ENCODE data around the gene ARL3. TPM values are rescaled to one million over a fixed set of nuclear protein-coding genes. Genes with fewer than 3 reads are reported as not detected.
A peak's percentile ranks its signal among the peaks of the same experiment; 100 is the strongest.

The ARL3 gene
- total RNA-seq, 1 donor from 2014 or later = 2.5 TPM

DNA sequence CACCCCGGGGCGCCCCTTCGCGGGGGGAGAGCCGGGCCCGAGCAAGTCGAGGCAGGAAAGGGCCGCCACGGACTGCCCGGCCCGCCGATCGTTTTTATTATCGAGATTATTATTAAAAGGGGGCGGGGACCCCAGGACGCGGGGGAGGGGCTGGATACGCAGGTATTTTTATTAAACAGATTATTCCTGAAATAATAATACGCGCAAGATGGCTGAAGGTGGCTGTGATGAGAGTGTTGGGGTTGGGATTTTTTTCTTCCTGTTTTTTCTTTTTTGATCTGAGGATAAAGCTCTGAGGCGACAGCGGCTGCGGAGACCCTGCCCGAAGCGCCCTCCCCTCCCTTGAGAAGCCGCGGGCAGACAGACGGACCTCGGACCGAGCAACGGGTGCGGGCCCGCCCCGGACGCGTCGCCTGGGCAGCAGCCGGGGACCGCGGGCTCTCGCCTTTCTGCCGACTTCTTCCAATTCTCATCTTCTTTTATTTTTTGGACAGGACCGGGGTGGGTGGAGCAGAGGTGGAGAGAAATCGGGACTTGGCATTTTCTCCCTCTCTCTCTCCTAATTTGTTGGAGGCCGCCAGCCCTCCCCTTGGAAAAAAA is 71.4 kb downstream of the ARL3 start:
- peak; percentile 16 for ATAC-seq

DNA sequence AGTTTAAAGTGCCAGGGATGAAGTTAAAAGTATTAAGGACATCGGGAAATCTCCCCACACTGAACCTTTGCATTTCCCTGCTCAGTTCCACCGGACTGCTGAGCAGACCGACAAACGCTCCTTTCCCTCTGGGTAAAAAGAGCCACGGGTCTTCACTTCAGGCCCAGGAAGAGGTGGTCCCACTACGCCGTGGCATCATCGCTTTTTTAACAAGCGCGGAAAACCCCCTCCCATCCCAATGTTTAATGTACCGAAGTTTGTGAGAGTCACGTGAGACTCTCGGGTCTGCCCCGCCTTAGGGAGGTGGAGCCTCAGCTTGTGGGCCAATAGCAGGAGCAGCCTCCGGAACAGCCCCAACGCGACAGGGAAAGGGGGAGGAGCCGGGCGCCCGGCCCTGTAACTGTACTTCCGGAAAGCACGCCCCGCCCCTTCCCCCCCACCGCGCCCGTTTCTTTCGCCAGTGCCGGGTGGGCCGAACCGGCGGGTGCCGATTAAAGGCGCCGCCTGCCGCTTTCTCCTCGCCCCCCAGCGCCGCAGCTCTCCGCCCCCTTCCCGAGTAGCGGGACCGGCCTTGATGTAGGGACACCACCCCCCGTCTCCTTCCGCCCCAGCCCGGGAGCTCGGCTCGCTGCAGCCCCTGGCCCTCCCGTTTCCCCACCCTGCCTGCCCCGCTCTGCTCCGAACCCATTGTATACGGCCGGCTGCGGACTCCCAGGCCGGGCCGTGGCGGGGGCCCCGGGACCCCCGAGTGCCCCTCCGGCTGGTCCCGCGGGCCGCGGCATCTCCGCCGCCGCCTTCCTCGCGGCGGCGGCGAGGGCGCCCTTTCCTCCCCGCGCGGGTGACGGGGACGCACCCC is 72.1 kb downstream of the ARL3 start:
- peak; percentile 69 for ATAC-seq
- peak; percentile 99 for DNase-seq (ENCODE audit: low spot score)

More for the DNA sequence above, 71.4 kb downstream of the ARL3 start:
- peak; percentile 82 for DNase-seq (ENCODE audit: low spot score)

DNA sequence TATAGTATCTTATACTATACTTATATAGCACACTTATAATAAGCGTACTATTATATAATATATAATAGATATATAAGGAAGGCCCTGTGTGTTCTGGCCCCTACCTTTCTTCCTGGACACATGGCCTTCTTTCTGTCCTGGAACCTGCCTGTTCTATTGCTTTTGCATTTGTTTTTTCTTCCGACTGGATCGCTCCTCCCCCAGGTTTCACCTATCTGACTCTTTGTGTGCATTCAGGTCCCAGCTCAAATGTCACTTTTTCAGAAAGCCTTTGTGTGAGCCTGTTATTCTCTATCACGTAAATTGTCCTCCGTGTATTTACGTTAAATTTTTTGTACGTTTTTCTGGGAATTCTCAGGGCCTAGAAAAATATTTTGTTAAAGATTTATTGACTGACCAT is 72.8 kb downstream of the ARL3 start:
- ATAC-seq = no peak
- DNase-seq (ENCODE audit: low spot score) = no peak

DNA sequence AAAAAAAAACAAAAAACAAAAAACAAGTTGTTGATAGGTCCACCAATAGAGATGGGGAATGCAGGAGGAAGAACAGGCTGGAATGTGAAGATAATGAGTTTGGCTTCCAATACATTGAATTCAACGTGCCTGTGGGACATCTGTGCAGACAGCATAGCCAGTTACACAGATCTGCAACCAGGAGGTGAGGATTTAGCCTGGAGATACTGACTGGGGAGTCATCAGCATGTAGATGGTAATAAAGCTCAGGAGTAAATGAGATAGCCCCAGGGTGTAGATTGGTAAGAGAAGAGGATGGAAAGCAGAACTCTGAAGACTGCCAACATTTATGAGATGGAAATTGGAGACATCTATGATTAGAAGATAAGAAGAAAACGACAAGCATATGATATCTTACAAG is 74.7 kb downstream of the ARL3 start:
- no peak for ATAC-seq
- DNase-seq (ENCODE audit: low spot score) = no peak

DNA sequence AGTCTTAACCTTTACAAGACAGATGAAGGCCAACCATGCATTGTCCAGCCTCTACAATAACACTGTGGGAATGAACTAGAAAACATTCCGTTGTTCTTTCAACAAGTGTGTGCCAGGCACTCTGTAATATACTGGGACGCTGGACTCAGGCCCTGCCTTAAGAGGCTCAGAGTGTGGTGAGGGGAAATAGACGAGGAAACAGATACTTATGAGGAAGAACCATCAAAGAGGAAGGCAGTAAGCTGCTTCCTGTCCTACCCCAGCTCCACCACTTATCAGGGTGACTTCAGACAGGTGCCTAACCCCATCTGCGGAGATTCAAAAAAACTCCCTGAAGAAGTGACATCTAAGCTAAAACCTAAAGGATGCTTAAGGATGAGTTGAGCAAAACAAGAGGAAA is 78.8 kb downstream of the ARL3 start:
- DNase-seq (ENCODE audit: low spot score) = no peak
- ATAC-seq = peak; percentile 10

DNA sequence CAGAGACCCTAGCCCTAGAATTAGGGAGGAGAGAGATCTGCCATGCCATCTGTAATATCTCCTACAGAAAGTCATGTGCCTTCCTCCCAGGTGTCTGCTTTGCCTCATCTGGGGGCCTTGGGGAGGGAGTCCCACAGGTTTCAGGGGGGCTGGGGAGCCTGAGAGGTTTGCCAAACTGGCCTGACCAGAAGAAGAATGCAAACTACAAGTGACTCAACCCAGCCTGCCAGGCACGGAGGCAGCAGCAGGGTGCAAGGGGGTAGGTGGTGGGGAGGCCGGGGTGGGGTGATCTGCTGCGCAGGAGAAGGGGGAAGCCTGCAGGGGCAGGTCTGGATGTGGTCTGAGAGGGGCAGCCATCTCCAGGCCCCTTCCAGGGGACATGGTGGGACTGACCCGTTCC is 79.5 kb downstream of the ARL3 start:
- DNase-seq (ENCODE audit: low spot score) (no peak), ATAC-seq (no peak)

DNA sequence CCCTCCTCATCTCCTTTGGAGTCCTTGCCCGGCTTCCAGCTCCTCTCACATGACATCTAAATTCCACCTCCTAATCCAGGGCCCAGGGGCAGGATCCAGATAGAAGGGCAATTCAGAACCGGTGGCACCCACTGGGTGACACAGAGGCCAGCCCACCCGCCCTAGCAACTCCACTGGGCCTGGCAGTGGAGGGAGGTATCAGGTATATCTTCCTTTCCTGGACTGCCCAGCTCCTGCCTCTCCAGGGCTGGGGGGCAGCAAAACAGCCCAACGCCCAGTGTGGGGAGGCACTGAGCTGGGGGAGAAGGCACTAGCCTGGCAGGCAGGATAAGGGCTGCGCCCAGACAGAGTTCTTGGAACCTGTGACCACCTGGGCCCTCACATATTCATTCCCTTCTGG is 80.3 kb downstream of the ARL3 start:
- ATAC-seq = no peak
- no peak for DNase-seq (ENCODE audit: low spot score)

DNA sequence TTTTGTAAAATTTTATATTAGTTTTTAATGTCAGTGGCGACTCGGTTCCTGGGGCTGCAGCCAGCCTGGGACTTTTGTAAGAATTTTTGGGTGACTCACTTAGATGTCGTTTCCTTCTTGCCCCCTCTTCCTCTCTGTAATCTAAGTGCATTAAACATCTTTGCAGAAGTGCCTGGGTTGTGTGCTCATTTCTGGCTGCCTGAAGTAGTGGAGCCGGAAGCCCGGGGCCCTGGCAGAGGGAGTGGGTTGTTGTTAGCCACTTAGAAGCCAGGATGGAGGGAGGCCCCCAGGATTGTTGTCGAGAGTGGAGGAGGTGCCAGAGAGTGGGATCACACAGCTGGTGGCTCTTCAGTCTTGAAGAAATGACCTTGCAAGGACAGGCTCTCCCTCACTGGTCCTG is 80.9 kb downstream of the ARL3 start:
- peak; percentile 32 for ATAC-seq
- DNase-seq (ENCODE audit: low spot score) = no peak

DNA sequence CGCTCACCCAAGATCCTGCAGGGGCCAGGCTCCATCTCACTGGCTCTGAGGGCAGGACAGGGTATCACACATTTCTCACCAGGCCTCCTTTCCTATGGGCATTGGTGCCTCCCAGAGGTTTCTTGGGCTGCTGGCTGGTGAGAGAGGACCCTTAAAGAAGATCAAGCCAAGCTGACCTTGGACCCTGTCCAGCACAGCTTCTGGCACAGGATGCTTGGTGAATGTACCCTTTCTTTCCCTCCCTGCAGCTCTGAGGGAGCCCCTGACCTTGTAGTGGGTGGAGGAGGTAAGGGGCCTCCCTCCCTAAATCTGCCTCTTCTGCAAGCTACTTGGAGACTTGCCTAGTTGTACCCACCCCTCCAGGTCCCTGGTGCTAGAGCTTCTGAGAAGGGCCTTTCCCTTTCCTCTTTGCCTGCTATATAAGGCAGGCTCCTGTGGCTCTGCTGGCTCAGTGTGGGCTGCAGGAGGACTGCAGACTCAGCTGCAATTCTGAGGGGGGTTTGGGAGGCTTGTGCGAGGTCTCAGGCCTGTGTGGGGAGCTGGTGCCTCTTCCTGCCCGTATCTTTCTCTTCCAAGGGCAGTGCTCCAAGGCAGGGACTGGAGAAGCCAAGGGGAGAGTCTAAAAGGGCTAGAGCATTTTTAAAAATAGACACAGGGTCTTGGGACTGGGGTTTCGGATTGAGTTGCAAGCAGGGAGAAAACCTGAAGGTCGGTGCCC is 81.6 kb downstream of the ARL3 start:
- DNase-seq (ENCODE audit: low spot score) (no peak), ATAC-seq (peak; percentile 7)

DNA sequence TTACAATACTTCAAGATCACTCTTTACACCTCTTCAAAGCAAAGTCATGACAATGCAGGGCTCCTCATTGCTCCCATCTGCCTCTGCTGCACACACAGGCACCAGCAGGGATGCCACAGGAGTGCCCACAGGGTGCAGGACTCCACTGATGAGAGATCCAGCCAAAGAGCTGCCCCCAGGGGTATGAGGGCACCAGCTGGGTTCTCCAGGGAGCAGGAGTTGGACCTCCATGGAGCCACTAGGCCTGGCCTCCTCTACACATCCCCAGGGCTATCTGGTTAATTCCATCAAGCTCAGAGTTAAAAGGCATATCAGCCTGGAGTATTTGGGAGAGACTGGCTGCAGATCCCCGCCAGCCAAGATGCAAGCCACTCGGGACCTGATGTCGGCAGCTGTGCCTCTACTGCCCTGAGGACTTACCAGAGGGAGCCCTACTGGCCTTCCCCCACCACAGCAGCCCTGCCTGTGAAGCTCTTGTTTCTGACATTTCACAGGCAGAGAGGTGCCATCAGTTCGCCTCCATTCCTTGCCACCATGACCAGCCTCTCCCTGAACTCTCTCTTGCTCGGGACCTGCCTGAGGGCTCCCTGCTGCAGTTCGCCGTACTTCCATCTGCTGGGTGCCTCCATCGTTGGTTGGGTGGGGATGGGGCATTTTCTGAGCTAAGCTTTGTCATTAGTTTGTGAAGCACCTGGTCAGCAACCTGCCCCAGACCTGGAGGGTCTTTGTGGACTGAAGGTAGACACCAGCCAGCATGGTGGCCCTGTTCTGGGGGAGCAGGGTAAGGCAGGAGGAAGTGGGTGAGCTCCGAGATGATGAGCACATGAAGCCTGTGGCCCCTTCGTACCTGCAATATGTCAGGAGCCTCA is 82.4 kb downstream of the ARL3 start:
- DNase-seq (ENCODE audit: low spot score) (no peak), ATAC-seq (no peak)

DNA sequence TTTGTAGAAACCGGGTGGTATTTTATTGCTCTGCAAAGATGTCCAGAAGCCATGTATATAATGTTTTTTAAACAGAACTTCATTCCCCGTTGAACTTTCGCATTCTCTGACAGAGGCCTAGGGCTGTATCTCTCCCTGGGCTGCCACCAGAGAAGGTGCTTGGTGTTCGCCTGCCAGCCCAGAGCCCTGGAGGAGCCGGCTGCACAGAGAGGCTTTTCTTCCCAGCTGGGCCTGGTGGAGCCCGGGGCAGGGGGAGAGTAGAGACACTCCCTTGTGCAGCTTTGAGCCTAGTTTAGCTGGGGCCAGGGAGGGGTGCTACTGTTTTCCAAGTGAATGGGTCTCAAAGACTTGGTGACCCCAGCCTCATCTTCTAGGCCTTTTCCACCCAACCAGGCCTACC is 83.5 kb downstream of the ARL3 start:
- DNase-seq (ENCODE audit: low spot score) = no peak
- no peak for ATAC-seq

DNA sequence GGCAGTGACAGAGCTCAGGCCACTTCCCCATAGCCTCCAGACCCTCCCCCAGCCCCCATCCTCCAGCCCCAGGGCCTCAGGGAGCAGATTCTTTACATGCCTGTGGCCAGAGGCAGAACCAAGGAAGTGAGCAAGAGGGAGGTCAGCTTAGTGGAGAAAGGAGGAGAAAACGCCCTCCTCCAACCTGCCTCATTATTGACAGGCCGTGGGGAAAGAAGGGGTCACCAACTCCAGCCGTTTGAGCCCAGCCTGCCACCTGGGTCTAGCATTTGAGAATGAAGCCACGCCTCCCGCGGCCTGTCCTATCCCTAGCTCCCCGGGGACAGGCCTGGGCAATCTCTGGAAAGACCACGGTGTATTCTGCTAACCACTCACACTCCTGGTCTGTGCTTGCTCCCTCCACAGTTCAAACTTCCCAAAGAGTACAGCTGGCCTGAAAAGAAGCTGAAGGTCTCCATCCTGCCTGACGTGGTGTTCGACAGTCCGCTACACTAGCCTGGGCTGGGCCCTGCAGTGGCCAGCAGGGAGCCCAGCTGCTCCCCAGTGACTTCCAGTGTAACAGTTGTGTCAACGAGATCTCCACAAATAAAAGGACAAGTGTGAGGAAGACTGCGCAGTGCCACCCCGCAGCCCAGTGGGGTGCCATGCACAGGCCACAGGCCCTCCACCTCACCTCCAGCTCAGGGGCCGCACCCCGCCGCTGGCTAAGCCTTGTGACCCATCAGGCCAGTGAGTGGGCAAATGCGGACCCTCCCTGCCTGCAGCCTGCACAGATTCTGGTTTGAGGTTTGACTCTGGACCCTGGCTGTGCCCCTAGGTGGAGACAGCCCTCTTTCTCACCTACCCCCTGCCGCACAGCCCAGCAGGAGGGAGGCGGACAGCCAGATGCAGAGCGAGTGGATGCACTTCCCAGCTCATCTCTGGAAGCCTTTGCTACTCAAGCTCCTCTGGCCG is 84.3 kb downstream of the ARL3 start:
- DNase-seq (ENCODE audit: low spot score) = no peak
- ATAC-seq = no peak

DNA sequence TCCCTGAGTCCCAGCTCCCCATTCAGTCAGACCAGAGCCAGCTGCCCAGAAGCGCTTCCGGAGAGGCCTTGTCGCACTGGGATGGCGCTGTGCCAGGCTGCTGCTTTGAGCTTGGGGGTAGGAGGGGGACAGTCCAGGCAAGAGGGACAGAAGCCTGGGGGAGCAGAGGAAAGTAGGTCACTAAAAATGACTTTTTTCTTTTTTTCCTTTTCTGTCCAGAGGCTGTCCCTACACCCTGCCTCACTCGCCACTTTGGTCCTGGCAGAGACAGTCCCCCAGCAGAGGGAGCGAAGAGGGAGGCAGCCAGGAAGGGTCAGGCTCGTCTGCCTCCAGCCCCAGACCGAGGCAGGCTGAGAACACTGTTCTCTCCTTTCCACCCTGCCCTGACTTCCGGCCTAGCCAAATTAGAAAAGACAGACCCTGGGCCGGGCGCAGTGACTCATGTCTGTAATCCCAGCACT is 85.7 kb downstream of the ARL3 start:
- DNase-seq (ENCODE audit: low spot score) (no peak), ATAC-seq (peak; percentile 27)

DNA sequence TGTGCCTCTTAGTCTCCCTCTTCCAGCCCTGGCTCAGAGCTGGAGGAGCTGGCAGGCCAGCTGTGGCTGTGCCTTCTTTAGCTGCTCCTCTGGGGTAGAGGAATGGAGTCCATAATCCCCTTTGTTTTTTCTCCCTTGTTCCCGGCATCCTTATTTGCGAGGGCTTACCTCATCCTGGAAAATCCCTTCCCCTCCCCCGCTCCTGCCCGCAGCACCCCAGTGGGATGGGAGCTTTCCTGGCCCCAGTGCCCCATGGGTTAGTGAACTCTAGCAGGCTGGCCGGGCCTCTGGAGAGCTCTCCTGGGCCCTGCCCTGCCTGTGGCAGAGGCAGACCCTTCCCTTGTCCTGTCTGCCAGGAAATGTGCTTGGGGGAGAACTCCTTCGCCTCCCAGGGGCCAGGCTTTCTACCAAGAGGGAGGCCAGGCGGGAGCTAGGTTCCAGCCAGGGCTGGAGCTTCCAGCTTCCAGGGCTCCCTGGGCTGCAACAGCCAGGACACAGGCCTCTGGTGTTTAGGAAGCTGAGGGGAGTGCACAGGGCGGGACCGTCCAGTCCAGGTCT is 86.4 kb downstream of the ARL3 start:
- DNase-seq (ENCODE audit: low spot score) (no peak), ATAC-seq (peak; percentile 68)

DNA sequence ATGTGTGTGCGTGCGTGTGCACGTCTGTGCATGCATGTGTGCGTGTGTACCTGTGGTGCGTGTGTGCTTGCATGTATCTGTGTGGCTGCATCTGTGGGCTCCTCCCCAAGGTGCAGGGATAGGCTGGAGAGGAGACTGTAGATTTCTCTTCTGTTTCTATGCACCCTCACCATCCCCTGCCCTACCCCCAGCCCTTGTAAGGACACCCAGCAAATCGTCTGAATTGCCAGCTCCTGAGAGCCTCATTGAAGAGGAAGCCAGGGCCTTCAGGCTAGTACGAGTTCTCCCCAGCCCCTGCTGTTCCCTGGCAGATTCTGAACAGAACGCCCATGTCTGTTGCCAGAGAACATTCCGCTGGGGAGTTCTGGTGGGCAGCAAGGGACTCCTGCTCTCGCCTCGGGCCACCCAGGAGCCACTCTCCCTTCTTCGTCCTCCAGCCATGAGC is 86.9 kb downstream of the ARL3 start:
- no peak for DNase-seq (ENCODE audit: low spot score)
- ATAC-seq = no peak

DNA sequence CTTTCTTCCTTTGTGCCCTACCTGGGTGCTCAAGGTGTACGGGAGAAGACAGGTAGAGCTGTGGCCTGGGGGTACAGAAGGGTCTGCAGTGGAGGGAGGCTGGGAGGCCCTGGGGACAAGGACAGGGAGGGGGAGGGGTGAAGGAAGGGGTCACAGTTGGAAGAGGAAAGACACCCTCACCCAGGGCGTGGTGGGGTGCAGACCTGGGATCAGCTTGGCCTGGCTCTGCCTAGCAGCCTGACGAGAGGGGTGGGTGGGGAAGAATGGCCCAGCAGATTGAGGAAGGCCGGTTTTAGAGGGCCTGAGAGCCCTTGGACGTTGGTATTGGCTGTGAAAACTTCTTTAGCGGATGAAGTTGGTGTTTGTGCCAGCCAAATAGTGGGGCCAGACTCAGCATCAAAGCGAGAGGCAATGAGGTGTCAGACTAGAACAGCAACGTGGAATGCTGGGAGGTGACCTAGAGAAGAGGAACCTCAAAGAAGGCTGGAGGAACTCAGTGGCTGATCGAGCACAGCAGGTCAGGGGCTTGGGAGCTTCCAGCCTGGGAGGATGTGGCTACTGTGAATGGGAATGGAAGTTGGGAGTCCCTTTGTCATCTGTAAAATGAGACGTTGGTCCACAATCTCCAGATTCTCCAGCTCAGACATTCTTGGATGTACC is 88.0 kb downstream of the ARL3 start:
- no peak for DNase-seq (ENCODE audit: low spot score)
- no peak for ATAC-seq

DNA sequence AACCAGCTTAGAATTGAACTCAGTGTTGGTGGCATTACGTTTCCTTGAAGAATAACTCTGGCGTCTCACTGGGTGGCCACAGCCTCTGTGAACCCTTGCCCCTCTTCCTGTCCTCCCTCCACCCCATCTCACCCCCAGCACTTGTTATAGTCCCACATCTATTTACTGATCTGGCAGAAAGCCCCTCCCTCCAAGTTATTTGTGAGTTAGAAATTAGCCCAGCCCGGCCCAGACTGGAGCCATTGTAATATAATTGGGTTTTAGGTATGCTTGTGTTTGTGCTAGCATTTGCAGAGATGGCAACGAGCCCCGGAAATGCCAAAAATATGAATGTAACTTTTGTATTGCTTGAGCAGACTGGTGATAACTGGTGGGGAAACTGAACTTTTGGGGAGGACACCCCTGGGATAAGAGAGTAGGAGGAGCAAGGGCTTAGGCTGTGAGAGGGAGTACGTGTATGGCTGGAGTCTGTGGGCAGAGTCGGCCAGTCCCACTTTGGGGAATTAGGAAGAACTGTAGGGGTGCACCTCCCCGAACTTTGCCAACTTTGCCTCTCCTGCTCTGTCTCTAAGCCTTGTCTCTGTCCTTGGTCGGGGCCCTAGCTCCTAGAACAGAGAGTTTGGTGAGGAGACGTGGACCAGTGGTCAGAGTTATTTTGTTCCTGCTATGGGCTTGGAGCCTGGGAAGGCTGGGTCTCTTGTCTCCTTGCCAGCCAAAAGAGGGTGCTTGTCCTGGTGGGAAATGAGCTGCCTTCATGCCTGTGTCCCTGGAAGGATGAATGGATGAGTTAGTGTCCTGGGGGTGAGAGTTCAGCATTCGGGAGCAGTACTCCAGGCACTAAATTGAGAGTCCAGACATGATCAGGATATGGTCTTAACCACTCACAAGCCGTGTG is 89.2 kb downstream of the ARL3 start:
- no peak for ATAC-seq

DNA sequence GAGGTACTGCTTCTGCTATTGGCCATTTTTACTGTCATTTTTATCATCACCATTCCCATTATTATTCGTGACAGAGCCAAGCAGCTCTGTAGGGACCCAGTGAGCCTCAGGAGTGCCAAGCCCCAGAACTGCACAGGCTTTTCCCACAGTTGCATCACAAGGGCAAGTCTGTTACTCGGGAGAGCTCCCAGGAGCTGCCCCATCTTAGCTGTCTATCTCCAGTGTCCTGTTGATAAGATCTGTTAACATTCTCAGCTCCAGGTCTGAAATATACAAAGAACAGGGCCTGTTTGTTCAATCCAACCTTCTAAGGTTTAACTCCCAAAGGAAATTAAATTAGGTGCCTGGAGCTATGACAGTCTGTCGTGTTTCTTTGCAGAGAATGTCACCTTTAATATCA is 90.1 kb downstream of the ARL3 start:
- DNase-seq (ENCODE audit: low spot score) (no peak), ATAC-seq (no peak)

More for the DNA sequence above, 89.2 kb downstream of the ARL3 start:
- no peak for DNase-seq (ENCODE audit: low spot score)
